Embryonic facial prominence (tissue), 1 donor: ENCODE results near the gene SLC30A9.

Experiments used
- DNase-seq: peaks from one replicate; pipeline ENCODE4 v3.0.0-alpha.2; 2016; ENCODE audit errors: extremely low spot score

SLC30A9 gene

DNA sequence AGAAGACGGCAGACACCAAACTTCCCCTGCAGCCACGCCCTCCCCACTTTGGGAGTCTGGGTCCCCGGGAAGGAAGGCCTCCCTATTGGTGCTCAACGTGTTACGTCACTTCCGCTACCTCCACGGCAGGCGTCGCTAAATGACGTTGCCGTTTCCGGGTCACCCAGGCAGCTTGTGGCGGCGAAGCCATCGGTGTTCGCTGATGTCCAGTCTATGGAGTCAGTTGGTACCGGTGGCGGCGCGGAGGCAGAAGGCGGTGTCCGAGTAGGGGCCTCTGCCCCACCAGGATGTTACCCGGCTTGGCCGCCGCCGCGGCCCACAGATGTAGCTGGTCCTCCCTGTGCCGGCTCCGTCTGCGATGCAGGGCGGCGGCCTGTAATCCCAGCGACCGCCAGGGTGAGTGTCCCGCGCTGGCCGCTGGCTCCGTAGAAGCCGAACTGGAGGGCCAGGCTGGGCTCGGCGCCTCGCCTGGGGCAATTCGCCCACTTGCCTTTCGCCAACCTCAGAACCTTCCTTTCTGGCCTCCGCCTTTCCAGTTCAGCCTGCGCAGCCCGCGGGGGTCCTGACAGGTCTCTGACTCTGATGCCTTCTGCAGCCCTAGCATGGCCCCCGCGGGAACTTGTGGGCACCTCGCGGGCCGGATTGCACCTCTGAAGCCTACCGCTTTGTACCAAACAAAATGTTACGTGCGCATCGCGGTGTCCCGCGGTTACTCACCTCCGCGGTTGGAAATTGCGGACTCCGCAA lies at the start of gene SLC30A9:
SLC30A9 (plus strand) TSS at position 166 of the 747 bp plus-strand sequence; CDS start at position 288, 122 bp downstream.
- DNase-seq: peak; percentile 93

DNA sequence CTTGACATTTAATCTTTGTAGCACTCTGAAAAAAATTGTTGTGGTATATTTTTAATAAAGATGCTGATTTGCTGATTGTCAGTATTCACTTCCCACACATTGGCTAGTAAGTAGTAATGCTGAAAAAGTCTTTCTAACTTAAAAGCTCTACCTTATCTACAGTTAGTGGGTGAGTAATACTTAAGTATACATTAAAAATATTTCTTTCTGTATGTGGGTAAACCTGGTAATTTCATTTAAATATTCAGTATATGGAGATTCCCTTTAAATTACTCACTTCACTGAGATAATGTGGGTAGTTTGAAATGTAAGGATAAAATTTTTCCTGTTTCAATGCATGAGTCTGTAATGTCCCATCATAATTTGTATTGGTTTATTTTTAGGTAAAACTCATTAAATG lies 49.5 kb upstream of the SLC30A9 start:
- DNase-seq: no peak

DNA sequence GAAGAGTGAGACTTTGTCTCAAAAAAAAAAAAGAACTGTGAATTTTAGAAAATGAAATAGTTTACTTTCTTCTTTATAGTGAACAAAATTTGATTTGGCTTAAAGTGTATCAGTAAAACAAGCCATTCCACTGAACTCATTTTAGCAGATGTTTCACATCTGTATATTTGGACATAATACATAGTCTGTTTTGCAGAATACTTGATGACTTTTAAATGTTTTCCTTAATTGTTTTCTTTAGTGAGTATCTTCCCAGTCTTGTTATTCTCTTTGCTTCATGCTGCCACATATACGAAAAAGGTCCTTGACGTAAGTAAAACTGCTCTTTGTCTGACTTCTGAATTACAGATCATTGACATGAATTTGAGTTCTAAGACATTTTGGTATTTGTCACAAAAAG lies 46.8 kb upstream of the SLC30A9 start:
- no peak for DNase-seq

DNA sequence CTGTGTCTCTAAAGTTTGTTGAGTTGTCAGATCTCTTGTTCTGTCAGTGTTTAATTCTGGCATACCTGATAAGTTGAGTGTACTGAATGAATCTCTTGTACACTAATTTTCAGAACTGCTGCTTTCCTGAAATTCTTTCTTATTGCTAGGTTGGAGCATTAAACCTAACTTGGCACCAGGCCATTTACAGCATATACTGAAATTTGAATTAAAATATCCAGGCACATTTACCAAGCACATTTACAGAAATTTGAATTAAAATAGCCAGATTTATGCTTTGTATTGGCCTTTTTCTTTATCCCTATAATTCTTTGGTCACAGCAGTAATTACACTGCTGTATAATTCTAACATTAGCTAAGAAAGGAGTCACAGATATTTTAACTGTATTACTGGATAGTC lies 46.2 kb upstream of the SLC30A9 start:
- no peak for DNase-seq

DNA sequence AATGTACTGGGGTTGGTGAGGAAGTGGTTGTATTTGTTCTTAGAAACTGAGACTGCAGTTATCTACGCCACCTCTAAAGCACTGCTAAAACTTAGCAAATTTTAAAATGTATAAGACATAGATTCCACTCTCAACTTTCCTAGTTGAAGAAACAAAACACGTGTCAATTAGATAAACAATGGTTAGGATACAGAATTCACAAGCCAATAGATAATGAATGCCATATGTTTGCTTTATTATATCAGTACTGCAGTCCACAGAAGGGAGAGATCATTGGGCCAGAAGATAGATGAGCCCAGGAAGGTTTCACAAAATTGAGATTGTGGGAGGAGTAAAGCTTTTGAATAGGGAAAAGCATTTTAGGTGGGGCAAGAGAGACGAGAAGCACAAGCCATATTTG lies 40.8 kb upstream of the SLC30A9 start:
- DNase-seq: no peak

DNA sequence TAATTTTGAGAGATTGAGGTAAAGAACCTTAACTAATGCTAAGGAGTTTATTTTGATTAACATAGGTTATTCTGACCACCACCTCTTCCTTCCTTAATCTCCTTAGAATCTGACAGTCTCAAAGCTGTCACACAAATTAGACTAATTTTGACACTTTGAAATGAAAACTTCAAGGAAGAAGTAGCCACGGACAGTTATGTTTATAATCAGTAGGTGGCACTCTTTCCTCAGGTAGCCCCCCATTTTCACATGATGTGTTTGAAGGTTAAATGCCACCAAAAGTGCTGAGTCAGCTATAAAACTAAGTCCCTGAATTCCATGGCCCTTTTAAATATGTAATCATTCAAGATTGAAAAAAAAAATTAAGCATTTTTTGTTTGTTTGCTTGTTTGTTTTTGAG lies 32.7 kb upstream of the SLC30A9 start:
- DNase-seq: no peak

DNA sequence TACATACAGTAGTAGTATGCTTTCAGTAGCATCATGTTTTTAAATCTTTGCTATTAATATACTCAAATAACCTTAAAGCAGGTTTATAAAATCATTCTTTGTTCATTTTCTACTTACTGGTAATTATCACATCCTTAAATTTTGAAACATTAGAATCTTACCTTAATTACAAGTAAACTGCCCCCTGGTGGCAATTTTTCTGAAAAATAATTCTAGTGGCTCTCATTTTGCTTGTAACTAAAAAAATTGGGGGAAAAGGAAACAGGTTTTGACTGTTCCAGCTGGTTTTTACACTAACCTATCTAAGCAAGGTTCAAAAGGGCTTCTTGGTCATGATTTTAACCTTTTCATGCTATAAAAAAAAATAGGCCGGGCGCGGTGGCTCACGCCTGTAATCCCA lies 27.2 kb upstream of the SLC30A9 start:
- no peak for DNase-seq

DNA sequence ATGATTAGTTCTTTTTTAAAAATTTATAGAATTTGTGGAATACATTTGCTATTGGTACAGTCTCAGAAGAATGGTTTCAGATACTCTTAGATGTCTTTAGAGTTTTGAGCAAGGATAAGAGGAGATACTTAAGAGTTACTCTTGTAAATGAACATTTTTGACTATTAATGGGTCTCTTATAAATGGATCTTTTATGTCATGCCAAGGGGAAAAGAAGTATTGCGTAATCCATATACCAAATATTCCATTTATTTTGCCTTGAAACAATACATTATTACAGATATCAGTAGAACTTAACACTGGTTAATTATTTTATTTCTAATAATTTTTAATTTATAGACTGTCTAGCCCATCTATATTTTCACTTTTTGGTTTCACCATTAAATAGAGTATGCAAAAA lies 25.9 kb upstream of the SLC30A9 start:
- no peak for DNase-seq

DNA sequence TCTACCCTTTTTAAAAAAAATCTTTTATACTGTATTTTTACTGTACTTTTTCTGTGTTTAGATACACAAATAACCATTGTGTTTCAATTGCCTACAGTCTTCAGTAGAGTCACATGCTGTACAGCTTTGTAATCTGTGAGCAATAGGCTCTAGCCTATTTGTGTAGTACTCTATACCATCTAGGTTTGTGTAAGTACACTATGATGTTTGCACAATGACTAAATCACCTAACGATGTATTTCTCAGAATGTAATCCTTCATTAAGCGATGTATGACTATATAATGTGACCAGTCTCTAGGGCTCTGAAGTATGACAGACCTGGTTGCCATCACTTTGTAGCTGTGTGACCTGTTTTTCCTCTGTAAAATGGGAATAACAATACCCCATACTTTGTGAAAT lies 22.9 kb upstream of the SLC30A9 start:
- DNase-seq: no peak

DNA sequence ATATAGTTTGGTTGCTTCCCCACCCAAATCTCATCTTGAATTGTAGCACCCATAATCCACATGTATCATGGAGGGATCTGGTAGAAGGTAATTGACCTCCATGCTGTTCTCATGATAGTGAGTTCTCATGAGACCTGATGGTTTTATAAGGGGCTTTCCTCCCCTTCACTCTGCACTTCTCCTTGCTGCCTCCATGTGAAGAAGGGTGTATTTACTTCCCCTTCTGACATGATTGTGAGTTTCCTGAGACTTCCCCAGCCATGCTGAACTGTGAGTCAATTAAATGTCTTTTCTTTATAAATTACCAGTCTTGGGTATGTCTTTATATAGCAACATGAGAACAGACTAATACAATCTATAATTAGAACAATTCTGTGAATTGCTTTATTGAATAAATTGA lies 20.7 kb upstream of the SLC30A9 start:
- DNase-seq: no peak

DNA sequence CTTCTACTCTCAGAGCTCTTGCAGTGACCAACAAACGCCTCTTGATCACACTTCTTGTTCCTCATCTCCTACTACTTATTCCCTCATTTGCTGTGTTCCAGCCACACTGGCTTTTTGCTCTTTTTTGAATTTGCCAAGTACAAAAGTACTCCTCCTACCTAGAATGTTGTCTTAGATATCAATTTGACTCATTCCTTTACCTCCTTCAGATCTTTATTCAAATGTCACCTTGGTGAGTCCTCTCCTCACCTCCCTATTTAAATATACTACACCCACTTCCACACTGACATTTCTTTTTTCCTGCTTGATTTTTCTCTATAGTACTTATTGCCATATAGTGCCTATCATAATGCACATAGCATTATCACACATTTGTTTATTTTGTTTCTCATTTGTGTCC lies 15.0 kb upstream of the SLC30A9 start:
- no peak for DNase-seq

DNA sequence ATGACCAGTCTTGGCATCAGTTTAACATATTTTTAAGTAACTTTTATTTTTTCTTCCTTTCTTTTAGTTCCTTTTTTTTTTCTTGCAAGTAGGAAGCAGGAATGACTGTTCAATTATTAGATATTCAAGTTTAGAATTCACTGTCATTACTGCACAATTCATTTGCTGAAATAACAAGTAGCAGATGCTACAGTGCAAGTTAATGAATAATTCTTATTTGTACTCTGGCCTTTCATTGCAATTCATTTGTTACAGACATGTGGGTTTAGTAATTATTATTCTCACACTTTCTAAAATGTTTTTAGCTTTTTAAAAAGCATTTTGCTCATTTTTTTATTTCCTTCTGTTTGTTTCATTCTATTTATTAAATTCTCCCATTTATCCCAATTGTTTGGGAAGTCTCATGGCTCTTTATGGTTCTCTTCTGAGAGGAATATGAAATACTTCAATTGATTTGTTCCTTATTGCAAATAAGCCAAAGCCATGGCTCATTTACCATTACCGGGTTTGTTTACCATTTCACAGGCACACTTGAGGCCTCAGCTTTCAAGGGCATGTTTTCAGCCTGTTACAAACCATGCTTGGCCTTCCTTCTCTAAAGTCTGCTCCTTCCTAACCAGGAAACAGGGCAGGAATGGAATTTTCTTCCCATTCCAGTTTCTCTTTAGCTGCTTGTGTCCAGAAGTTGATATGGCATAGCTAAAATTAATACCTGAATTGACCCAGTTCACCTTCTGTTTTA lies 13.4 kb upstream of the SLC30A9 start:
- DNase-seq: no peak

DNA sequence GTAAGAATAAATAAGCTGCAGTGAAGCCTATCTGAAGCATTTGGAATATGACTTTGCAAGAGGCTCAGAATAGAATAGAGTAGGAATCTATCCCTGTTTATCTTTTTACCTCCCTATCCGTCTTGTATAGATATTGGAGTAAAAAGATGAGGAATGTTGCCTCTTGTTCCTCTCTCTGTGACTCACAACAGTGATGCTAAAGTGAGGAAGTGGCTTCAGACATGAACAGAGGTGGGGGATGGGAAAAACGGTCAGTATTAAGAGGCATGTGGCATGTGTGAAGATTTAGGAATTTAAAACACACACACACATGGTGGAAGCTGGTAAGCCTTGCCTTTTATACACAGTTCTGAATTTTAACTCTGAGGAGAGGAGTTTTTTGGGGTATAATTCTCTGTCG lies 12.6 kb upstream of the SLC30A9 start:
- no peak for DNase-seq

DNA sequence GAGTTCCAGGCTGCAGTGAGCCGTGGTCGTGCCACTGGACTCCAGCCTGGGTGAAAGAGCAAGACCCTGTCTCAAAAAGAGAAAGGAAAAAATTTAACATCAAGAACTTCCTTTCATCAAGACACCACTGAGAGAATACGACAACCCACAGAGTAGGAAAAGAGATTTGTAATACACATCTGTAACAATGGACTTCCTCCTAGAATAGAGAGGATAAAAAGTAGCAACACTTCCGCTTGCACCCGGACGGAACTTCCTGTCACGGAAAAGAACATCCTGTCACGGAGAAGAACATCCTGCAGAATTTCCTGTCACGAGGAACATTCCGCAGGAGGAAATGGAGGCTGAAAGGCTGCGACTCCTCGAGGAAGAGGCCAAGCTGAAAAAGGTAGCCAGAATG lies 8.9 kb upstream of the SLC30A9 start, which contains the start of gene DCAF4L1:
DCAF4L1 (plus strand) TSS at position 301 of the 400 bp plus-strand sequence; CDS start at position 338, 37 bp downstream.
- DNase-seq: no peak

DNA sequence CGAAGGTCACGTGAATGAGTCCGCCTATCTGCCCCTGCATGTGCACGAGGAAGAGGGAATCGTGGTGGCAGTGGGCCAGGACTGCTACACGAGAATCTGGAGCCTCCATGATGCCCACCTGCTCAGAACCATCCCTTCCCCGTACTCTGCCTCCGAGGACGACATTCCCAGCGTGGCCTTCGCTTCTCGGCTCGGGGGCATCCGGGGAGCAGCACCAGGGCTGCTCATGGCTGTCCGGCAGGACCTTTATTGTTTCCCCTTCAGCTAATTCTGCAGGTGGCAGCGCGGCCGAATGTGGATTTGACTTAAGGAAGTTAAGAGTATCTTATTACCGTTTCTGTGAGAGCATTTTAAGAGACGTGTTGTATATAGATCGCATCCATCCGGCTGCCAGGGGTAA lies 7.6 kb upstream of the SLC30A9 start:
- no peak for DNase-seq

DNA sequence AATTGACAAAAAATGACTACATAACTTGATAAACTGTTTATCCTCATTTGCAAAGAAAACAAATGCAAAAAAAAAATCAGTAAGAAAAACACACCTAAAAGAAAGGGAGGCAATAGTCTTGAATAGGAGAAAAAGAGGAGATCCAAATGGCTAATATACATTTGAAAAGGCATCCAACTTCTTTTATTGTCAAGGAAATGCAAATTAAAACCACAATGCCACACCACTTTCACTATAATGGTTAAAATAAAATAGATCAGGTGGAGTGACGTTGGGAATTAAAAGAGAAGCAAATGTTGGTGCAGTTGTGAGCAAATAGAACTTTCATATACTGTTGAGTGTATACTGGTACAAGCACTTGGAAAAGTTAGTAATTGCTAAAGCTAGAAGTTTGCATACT lies 5.2 kb upstream of the SLC30A9 start:
- no peak for DNase-seq

DNA sequence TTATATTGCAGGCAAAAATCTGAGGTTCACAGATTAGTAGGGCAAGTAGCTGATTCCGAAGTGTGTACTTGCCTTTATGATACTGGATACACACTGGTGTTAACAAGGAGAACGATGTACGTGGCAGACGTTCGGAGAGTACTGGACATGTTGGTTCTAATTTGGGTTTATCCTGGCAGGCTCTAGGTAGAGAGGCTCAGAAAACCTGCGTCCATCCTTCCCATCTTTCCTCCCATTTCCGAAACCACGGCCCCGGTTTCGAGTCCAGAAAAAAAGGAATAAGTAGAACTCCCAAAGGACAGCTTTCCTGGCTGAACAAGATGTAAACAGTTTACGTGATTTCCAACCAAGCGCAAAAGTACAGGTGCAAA lies 351 bp upstream of the SLC30A9 start:
- DNase-seq: no peak

DNA sequence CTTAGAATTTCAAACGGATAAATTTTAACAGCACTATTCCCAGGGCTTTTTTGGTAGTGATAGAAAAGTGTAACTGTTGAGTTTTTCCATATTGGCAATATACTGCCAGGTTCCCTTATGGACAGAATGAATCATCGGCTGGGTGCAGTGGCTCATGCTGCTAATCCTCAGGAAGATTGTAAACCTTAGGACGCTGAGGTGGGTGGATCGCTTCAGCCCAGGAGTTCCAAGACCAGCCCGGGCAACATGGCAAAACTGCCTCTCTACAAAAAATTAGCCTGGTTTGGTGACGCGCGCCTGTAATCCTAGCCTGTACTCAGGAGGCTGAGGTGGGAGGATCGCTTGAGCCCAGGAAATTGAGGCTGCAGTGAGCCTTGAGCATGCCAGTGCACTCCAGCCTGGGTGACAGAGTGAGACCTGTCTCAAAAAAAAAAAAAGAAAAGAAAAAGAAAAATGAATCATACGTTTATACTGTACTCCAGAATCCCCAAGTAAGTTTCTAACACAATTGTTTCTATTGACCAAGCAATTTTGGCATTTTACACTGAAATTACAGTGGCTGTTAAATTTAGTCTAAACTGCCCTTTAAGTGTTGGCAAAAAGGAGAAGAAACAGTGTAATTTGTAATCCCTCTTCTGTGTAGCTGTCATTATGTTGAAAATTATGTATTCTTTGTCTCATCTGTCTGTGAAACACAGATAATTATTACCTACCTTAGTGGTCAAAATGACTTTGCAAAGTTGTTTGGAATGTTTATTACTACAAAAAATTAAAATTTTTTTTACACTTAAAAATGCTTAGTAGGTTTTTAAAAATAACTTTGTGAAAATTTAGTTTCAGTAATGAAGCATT lies 1.8 kb downstream of the SLC30A9 start:
- DNase-seq: no peak

DNA sequence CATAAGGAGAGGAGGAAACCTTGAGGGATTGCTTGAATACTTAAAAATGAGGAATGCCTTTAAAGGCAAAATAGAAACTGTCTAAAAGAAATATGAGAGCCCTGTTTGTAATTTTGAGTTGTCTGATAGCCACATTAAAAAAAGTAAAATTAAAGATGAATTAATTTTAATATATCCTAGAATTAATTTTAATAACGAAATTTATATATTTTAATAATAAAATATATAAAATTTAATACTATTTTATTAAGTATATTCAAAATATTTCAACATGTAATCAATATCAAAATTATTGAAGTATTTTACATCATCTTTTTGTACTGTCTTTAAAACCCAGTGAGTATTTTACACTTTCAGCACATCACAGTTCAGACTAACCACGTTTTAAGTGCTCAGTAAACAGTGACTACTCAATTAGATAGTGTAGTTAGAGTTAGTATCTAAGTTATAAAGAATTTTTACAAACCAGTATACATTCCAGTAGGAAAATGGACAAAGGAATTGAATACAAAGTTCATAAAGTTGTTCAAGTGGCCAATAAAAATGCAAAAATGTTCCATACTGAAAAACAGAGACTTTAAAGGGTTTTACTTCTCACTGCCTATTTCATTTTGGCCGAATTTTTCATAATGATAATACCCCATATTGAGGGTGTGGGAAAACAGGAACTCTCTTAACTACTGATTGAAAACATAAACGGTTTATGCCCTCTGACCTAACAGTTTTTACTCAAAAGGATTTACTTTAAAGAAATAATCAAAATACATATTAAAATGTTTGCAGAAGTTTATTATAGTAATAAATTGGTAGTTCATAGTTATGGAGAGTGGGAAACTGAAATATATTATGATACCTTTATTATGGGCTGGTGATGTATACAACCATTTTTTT lies 2.9 kb downstream of the SLC30A9 start:
- DNase-seq: no peak

DNA sequence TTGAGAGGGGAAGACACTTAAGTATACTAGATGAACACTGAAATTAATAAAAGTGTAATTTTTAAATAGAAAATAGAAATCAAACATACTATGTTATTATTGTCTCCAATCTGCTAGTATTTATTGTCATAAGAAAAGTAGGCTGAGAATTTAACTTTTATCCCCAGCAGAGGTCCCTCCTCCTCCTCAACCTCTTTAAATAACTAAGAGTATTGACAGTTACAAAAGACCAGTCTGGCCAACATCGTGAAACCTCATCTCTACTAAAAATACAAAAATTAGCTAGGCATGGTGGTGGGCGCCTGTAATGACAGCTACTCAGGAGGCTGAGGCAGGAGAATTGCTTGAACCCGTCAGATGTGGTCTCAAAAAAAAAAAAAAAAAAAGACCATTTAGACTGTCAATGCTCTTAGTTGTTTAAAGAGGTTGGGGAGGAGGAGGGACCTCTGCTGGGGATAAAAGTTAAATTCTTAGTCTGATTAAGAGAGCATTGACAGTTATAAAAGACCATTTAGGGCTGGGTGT lies 4.2 kb downstream of the SLC30A9 start:
- DNase-seq: no peak

DNA sequence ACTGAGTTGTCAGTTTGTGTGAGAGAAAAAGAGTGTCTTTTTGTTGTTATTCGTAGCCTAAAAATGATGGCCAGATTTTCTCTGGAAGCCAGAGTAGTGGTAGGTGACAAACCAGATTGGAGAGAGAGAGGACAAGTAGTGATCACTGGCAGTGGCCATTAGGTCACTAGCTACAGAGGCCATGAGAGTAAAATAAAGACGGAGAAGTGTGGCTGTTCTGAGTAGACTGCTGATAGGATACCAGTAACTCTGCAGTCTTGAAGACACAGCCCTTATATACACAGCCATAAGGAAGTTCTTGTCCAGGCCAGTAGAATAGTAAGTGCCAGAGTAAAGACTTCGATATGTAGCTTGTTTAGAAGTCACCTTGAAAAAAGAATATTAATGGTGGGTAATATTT lies 7.7 kb downstream of the SLC30A9 start:
- no peak for DNase-seq
